K562 (cell line): ENCODE data around the gene LYST. TPM values are rescaled to one million over a fixed set of nuclear protein-coding genes. Genes with fewer than 3 reads are reported as not detected.

ENCODE experiments used
- ATAC-seq: fragments of 200-7000 bp; cut with Tn5 transposase; 3 replicates; pipeline ENCODE4 v1.9.1; 2020; ENCODE audit warnings: moderate library complexity
- Bru-seq: library from RNA; stranded (reverse); fragments of 400-500 nt; gene quantifications from one replicate; lab custom pipeline; 2021; lab: Mats Ljungman, UMichigan
- BruChase-seq, 2 experiments: library from RNA; stranded (reverse); fragments of 400-500 nt; gene quantifications; one replicate each; lab custom pipeline; 2021; lab: Mats Ljungman, UMichigan
- BruUV-seq: library from RNA; stranded (reverse); fragments of 400-500 nt; replicated peaks from 2 replicates; lab custom pipeline; 2021; lab: Mats Ljungman, UMichigan
- CTCF ChIA-PET: fragments of 300-600 bp; formaldehyde crosslinking; extraction: SDS; loops from one replicate; lab custom pipeline; 2021; ENCODE audit warnings: low intra/inter-chr PET ratio; lab: Yijun Ruan, JAX
- POLR2A ChIA-PET: fragments of 300-600, 350-650 bp; sonication (Branson Sonifier 250); formaldehyde crosslinking; extraction: SDS; loops from one replicate; lab custom pipeline; 2021; ENCODE audit warnings: antibody characterized with exemption, inconsistent platforms; lab: Yijun Ruan, JAX
- DNase-seq, 4 experiments: peaks; one replicate each; pipeline versions ENCODE4 v3.0.0 to v3.0.0-alpha.2; 2011 to 2018; ENCODE audit warnings: low spot score in 3 of 4, mixed read lengths in 3 of 4; ENCODE audit errors: extremely low read depth in 1 of 4
- FAIRE-seq: peaks from 2 replicates; lab custom pipeline; 2011; peaks lifted over from hg19 to GRCh38; lab: Jason Lieb, UNC
- H2AFZ ChIP-seq: 2 replicates; pipeline ENCODE4 v1.6.0; 2011; ENCODE audit warnings: low read depth, low read length, control low read depth, inconsistent platforms
- H3K27ac ChIP-seq: fragments of 200-600 bp; 3 replicates; pipeline ENCODE4 v1.8.0; 2011; ENCODE audit warnings: low read depth, mild to moderate bottlenecking, control low read depth, inconsistent platforms, low read length, moderate library complexity, mixed read lengths; ENCODE audit errors: extremely low read depth
- H3K27me3 ChIP-seq, 2 experiments: fragments of 300-600 bp in 1 of 2; 2 replicates in 1 of 2; 3 replicates in 1 of 2; pipeline versions ENCODE4 v1.6.0 to v1.8.0; 2011; ENCODE audit warnings: inconsistent platforms in 2 of 2, low read length in 2 of 2, mild to moderate bottlenecking in 1 of 2, mixed read lengths in 1 of 2, moderate library complexity in 1 of 2; ENCODE audit not compliant: control insufficient read depth in 2 of 2, insufficient read depth in 2 of 2
- H3K36me3 ChIP-seq: fragments of 300-600 bp; 3 replicates; pipeline ENCODE4 v1.8.0; 2011; ENCODE audit warnings: mild to moderate bottlenecking, low read length, inconsistent platforms; ENCODE audit not compliant: control insufficient read depth, insufficient read depth
- H3K4me1 ChIP-seq, 2 experiments: fragments of 200-600 bp in 1 of 2; replicated peaks in 1 of 2; 2 replicates in 1 of 2; 3 replicates in 1 of 2; pipeline versions ENCODE4 v1.5.1 to v1.8.0; 2011; ENCODE audit warnings: inconsistent platforms in 2 of 2, low read length in 2 of 2, mild to moderate bottlenecking in 1 of 2, mixed read lengths in 1 of 2, moderate library complexity in 1 of 2; ENCODE audit not compliant: control insufficient read depth in 2 of 2, insufficient read depth in 2 of 2
- H3K4me2 ChIP-seq: 2 replicates; pipeline ENCODE4 v1.6.1; 2011; ENCODE audit warnings: low read length, control low read depth, inconsistent platforms, mixed read lengths; ENCODE audit not compliant: insufficient read depth
- H3K4me3 ChIP-seq: fragments of 200-600 bp; sonication (generic), shearing (Covaris generic); 2 replicates; pipeline ENCODE4 v1.5.1; 2016; ENCODE audit warnings: control low read depth, inconsistent platforms
- H3K79me2 ChIP-seq: fragments of 200-600 bp; 3 replicates; pipeline ENCODE4 v1.8.0; 2011; ENCODE audit warnings: low read length, inconsistent platforms; ENCODE audit not compliant: control insufficient read depth, insufficient read depth
- H3K9ac ChIP-seq, 2 experiments: 2 replicates each; pipeline versions ENCODE4 v1.6.0 to v1.6.1; 2011; ENCODE audit warnings: low read depth in 2 of 2, low read length in 2 of 2, control low read depth in 1 of 2, inconsistent platforms in 1 of 2, mild to moderate bottlenecking in 1 of 2, mixed read lengths in 1 of 2; ENCODE audit not compliant: insufficient read depth in 1 of 2
- H3K9me1 ChIP-seq: one replicate; pipeline ENCODE4 v1.6.0; 2011; ENCODE audit warnings: inconsistent platforms, mild to moderate bottlenecking, low read length, moderate library complexity; ENCODE audit not compliant: control insufficient read depth, insufficient read depth
- H3K9me3 ChIP-seq: replicated peaks from 2 replicates; pipeline ENCODE4 v1.5.1; 2011; ENCODE audit warnings: low read depth, low read length, inconsistent platforms; ENCODE audit not compliant: control insufficient read depth, insufficient read depth
- H4K20me1 ChIP-seq: replicated peaks from 2 replicates; pipeline ENCODE4 v1.6.1; 2011; ENCODE audit warnings: low read length, inconsistent platforms, mixed read lengths; ENCODE audit not compliant: control insufficient read depth, insufficient read depth
- CAMTA2 ChIP-seq: fragments of 250-450 bp; sonication (Bioruptor Pico); conservative IDR thresholded peaks from 2 replicates; pipeline ENCODE4 v1.5.1; 2022
- CBX3 ChIP-seq, 2 experiments: IDR thresholded peaks; 1 replicate in 1 of 2; 2 replicates in 1 of 2; pipeline ENCODE4 v1.6.1; 2012; ENCODE audit warnings: inconsistent platforms in 2 of 2, low read length in 2 of 2, borderline replicate concordance in 1 of 2, control low read depth in 1 of 2
- FOXJ3 ChIP-seq: sonication (generic); formaldehyde crosslinking; IDR thresholded peaks from 2 replicates; pipeline ENCODE4 v1.4.0; 2020; ENCODE audit warnings: mild to moderate bottlenecking, missing genetic modification reagents
- PHB ChIP-seq: fragments of 250-450 bp; sonication (Bioruptor Pico); IDR thresholded peaks from 2 replicates; pipeline ENCODE4 v1.5.0; 2021
- TCF7 ChIP-seq: sonication (generic); IDR thresholded peaks from 2 replicates; pipeline ENCODE4 v1.6.1; 2016; ENCODE audit warnings: antibody characterized with exemption, borderline replicate concordance
- WGBS: fragments of 100-300 bp; shearing (Covaris generic); methylation state at CpG from one replicate; pipeline ENCODE4 v1.1.6; 2016; ENCODE audit warnings: low coverage, mixed read lengths; ENCODE audit not compliant: insufficient coverage; ENCODE audit errors: missing lambda C conversion rate; 5-methylcytosine and 5-hydroxymethylcytosine counted together
- in situ Hi-C: fragments of 300-500 bp; cut with MboI; formaldehyde crosslinking; loops from 4 replicates; pipeline ENCODE4 v1.15.0; 2018; ENCODE audit warnings: inconsistent platforms, mixed read lengths
- intact Hi-C: fragments of 100-400 bp; cut with micrococcal nuclease; formaldehyde crosslinking; loops from 2 replicates; pipeline ENCODE4 v1.14.2; 2022
- long read RNA-seq, 3 experiments: library from polyadenylated mRNA in 2 of 3; library from RNA in 1 of 3; unstranded in 2 of 3; stranded (forward) in 1 of 3; transcript quantifications; one replicate each; pipeline ENCODE4 v2.0.0, GENCODE V29; 2019 to 2022
- polyA minus RNA-seq, 3 experiments: library from RNA; depleted of rRNA, polyadenylated mRNA; stranded (reverse); fragments of >200 nt; gene quantifications; 2 replicates each; pipeline ENCODE4 v1.2.3, GENCODE V29; 2011
- polyA plus RNA-seq, 8 experiments: library from polyadenylated mRNA; depleted of rRNA in 4 of 8; stranded (reverse) in 5 of 8; unstranded in 3 of 8; fragments of >200 nt; fragmentation: Nextera tagmentation in 2 of 8; fragmentation: Illumina TruSeq in 1 of 8; extraction: Ambion mirVana in 2 of 8; extraction: Trizol in 1 of 8; gene quantifications; 2 replicates each; pipeline versions ENCODE4 v1.2.1 to v1.2.3, GENCODE V29; 2011 to 2014; ENCODE audit warnings: inconsistent platforms in 1 of 8, missing spikeins in 1 of 8
- total RNA-seq, 7 experiments: library from RNA; depleted of rRNA in 6 of 7; stranded (reverse); fragments of >200 nt in 6 of 7; fragmentation: Illumina TruSeq in 2 of 7; extraction: Trizol in 2 of 7; gene quantifications; 2 replicates each; pipeline versions ENCODE4 v1.2.1 to v1.2.3, GENCODE V29; 2011 to 2021; ENCODE audit warnings: low replicate concordance in 1 of 7
- TF ChIP-seq, protein P1 (sequence below): fragments of 450-650 bp; formaldehyde crosslinking; conservative IDR thresholded peaks from 2 replicates; pipeline ENCODE4 v1.4.0; 2022; ENCODE audit warnings: mild to moderate bottlenecking, missing genetic modification characterization
- TF ChIP-seq, protein P2 (sequence below): fragments of 450-650 bp; IDR thresholded peaks from 2 replicates; pipeline ENCODE4 v1.6.1; 2016; ENCODE audit warnings: mild to moderate bottlenecking

Gene LYST, protein sequence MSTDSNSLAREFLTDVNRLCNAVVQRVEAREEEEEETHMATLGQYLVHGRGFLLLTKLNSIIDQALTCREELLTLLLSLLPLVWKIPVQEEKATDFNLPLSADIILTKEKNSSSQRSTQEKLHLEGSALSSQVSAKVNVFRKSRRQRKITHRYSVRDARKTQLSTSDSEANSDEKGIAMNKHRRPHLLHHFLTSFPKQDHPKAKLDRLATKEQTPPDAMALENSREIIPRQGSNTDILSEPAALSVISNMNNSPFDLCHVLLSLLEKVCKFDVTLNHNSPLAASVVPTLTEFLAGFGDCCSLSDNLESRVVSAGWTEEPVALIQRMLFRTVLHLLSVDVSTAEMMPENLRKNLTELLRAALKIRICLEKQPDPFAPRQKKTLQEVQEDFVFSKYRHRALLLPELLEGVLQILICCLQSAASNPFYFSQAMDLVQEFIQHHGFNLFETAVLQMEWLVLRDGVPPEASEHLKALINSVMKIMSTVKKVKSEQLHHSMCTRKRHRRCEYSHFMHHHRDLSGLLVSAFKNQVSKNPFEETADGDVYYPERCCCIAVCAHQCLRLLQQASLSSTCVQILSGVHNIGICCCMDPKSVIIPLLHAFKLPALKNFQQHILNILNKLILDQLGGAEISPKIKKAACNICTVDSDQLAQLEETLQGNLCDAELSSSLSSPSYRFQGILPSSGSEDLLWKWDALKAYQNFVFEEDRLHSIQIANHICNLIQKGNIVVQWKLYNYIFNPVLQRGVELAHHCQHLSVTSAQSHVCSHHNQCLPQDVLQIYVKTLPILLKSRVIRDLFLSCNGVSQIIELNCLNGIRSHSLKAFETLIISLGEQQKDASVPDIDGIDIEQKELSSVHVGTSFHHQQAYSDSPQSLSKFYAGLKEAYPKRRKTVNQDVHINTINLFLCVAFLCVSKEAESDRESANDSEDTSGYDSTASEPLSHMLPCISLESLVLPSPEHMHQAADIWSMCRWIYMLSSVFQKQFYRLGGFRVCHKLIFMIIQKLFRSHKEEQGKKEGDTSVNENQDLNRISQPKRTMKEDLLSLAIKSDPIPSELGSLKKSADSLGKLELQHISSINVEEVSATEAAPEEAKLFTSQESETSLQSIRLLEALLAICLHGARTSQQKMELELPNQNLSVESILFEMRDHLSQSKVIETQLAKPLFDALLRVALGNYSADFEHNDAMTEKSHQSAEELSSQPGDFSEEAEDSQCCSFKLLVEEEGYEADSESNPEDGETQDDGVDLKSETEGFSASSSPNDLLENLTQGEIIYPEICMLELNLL (N-terminal part only)
- total RNA-seq (2011; cell fraction: chromatin; rRNA removed; ENCODE audit: low replicate concordance) = 2.5 and 10.4 TPM in 2 replicates
- total RNA-seq (2011; cell fraction: nucleolus; rRNA removed) = 1.1 and 1.2 TPM in 2 replicates
- total RNA-seq (2011; cell fraction: nucleoplasm; rRNA removed) = 1.8 and 3.4 TPM in 2 replicates
- total RNA-seq (2014; rRNA removed) (0.73 and 1.3 TPM in 2 replicates), total RNA-seq (2014; rRNA removed; fragmentation: Illumina TruSeq; extraction: Trizol) (1.6 and 1.7 TPM in 2 replicates), total RNA-seq (2015; rRNA removed; fragmentation: Illumina TruSeq; extraction: Trizol) (0.94 and 1.2 TPM in 2 replicates), total RNA-seq (2021) (1.6 and 2.1 TPM in 2 replicates), polyA plus RNA-seq (2011; rRNA removed) (1.5 and 2.4 TPM in 2 replicates), polyA plus RNA-seq (2014; fragmentation: Illumina TruSeq; extraction: Trizol) (0.83 and 0.91 TPM in 2 replicates), polyA plus RNA-seq (2014; fragmentation: Nextera tagmentation; extraction: Ambion mirVana) (1 to 10 TPM in 1 of 2 experiments, under 1 TPM in 1; 0.73 to 1.6 TPM), polyA plus RNA-seq (2014; rRNA removed) (1.1 and 1.4 TPM in 2 replicates), polyA minus RNA-seq (2011; rRNA and poly(A)+ RNA removed) (3.9 and 5.5 TPM in 2 replicates), Bru-seq, nascent RNA (percentile 41 among the genes with signal in this experiment), BruChase-seq, experiment 1, labeled RNA remaining after a 2-hour chase (percentile 40 among the genes with signal in this experiment), BruChase-seq, experiment 2, labeled RNA remaining after a 6-hour chase (percentile 41 among the genes with signal in this experiment)
- 0.52 and 1.5 TPM in 2 replicates for polyA plus RNA-seq (2011; cell fraction: cytosol; rRNA removed)
- polyA plus RNA-seq (2011; cell fraction: nucleus; rRNA removed) = 1.5 and 2.3 TPM in 2 replicates
- 1.6 and 2.3 TPM in 2 replicates for polyA plus RNA-seq (2012)
- polyA minus RNA-seq (2011; cell fraction: cytosol; rRNA and poly(A)+ RNA removed) = 0.86 and 3.0 TPM in 2 replicates
- polyA minus RNA-seq (2011; cell fraction: nucleus; rRNA and poly(A)+ RNA removed) = 2.7 and 4.8 TPM in 2 replicates
- long read RNA-seq, experiment 1, partial matches to known transcripts = 2 of 7 reads
- long read RNA-seq, experiment 1, other reads (novel, unspliced or antisense) = 5 of 7 reads
- long read RNA-seq, experiment 2, partial matches to known transcripts = 1 of 2 reads
- long read RNA-seq, experiment 2, other reads (novel, unspliced or antisense) = 1 of 2 reads
- long read RNA-seq, experiment 3 = 0 reads

DNA sequence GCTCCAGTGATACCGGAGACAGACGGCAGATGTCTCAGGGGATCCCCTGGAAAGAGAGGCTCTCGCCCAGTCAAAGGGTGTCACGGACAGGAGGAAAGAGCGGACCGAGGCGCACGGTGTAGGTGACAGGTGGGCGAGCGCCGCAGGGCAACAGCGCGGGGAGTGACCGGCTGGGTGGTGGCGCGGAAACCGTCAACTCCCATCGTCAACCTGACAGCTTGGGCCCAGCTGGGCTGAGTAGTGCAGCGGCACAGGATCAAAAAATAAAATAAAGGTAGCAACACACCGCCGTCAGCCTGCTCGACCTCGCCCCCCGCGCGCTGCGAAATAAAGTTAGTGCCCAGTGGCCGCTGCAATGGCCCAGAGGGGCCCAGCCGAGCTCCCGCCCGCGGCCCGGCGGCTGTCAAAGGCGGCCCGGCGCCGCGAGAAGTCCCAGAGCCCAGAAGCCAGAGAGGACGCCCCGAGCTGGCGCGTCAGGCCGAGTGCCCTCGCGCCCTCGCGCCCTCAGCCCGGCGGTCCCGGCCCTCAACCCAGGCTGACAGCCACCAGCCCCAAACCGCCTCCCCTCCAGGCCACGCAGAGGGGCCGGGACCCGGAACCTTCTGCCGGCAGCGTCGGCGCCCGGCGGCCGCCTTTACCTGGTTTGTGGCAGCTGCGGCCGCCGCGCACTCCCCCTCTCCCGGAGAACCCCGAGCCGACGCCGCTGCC, at the start of gene LYST:
Gene LYST, minus strand, starts transcription at position 702 of the 708 bp plus-strand sequence. CDS start 36,489 bp downstream, outside the sequence.
- Histone ChIP-seq H3K9ac (peak within 1 kb of the TSS; percentile 77 to 94), H3K27me3 (peaks cover 14 to 18% of the 10 kb centered on the region in 2 experiments), H3K4me2 (peak within 1 kb of the TSS; percentile 100), H4K20me1 (no peaks in the 10 kb centered on the region; the same call in 1 of the 2 replicates), H3K4me3 (peak within 1 kb of the TSS; percentile 80), H3K27ac (peak within 1 kb of the TSS; percentile 55; the same call in 2 of the 3 replicates), H3K9me3 (no peaks in the 10 kb centered on the region), H3K4me1 (peaks cover 9 to 13% of the 10 kb centered on the region in 2 experiments; a peak in 4 of 5 replicates), H3K36me3 (no peaks in the 10 kb centered on the region), H3K9me1 (no peaks in the 10 kb centered on the region), H2AFZ (peak within 1 kb of the TSS; percentile 99), H3K79me2 (no peaks in the 10 kb centered on the region)
- under 1% methylated on average over 58 of the region's 71 CpGs for WGBS
- FAIRE-seq = no peak
- in situ Hi-C loops = no loop called here
- ChIA-PET CTCF (interaction anchor here (0.7 to 3.0 kb wide), 2 partner anchors 105 to 109 kb away, joined by 3 to 10 read pairs; no protein-coding TSS in a partner anchor), POLR2A (interaction anchor here (0.9 to 1.0 kb wide), 2 partner anchors 14 to 31 kb away, joined by 3 to 7 read pairs; no protein-coding TSS in a partner anchor)
- ATAC-seq = peak; percentile 73
- DNase-seq = peak; percentile 32 to 53 (median 38)
- no TSS peak for BruUV-seq
- intact Hi-C loops = loop anchor here (5.0 kb wide), 1 partner anchor 106 kb away; no protein-coding TSS in a partner anchor
- TF ChIP-seq FOXJ3 (CRISPR knock-in tag) (no peak), CBX3 (IDR thresholded peaks at IDR 0.05; ENCODE audit: borderline replicate concordance in 1 of 2, low read length in 2 of 2) (peak in 1 of 2 experiments; percentile 12; a peak in 1 of 3 replicates), PHB (no peak), TCF7 (no peak), CAMTA2 (CRISPR knock-in tag) (no peak)
- TF ChIP-seq, protein P1, sequence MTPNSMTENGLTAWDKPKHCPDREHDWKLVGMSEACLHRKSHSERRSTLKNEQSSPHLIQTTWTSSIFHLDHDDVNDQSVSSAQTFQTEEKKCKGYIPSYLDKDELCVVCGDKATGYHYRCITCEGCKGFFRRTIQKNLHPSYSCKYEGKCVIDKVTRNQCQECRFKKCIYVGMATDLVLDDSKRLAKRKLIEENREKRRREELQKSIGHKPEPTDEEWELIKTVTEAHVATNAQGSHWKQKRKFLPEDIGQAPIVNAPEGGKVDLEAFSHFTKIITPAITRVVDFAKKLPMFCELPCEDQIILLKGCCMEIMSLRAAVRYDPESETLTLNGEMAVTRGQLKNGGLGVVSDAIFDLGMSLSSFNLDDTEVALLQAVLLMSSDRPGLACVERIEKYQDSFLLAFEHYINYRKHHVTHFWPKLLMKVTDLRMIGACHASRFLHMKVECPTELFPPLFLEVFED = no peak
- TF ChIP-seq, protein P2, sequence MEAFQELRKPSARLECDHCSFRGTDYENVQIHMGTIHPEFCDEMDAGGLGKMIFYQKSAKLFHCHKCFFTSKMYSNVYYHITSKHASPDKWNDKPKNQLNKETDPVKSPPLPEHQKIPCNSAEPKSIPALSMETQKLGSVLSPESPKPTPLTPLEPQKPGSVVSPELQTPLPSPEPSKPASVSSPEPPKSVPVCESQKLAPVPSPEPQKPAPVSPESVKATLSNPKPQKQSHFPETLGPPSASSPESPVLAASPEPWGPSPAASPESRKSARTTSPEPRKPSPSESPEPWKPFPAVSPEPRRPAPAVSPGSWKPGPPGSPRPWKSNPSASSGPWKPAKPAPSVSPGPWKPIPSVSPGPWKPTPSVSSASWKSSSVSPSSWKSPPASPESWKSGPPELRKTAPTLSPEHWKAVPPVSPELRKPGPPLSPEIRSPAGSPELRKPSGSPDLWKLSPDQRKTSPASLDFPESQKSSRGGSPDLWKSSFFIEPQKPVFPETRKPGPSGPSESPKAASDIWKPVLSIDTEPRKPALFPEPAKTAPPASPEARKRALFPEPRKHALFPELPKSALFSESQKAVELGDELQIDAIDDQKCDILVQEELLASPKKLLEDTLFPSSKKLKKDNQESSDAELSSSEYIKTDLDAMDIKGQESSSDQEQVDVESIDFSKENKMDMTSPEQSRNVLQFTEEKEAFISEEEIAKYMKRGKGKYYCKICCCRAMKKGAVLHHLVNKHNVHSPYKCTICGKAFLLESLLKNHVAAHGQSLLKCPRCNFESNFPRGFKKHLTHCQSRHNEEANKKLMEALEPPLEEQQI = no peak
